GM18499 (cell line): ENCODE data around the gene CXXC4.

Experiments
- ATAC-seq: cut with Tn5 transposase; IDR thresholded peaks from one replicate; pipeline ENCODE4 v1.9.1; 2021; ENCODE audit warnings: moderate number of reproducible peaks; ENCODE audit not compliant: insufficient read depth, unreplicated experiment

CXXC4 gene

DNA sequence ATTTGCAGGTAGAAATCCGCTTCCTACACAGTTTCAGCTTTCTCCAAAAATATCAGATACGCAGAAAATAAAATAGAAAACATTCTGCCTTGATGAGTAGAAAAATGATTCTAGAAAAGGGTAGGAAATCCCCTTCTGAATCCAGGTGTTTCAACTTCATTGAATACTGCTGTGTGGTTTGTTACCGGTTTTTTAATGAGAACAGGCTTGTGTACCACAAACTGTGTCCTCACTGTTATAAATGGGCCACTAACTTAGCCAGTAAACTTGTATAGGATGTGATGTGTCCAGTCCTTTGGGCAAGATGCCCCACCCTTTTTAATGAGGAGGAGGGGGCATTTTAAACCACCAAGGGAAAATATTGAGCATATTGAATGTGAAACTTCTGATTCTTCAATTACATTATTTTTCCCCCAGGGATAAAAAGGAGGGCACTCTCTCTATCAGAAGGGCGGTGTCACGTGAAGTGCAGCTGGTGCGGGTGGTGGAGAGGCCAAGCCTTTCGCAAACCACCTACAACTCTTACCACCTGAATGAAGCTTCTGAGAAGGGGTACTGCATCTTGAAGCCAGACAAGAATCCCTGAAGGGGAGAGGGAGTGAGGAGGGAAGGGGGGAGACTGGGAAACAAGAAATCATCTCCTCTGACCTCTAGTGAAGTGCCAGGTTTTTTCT, 4.5 kb downstream of the CXXC4 start:
- peak; percentile 26 for ATAC-seq

DNA sequence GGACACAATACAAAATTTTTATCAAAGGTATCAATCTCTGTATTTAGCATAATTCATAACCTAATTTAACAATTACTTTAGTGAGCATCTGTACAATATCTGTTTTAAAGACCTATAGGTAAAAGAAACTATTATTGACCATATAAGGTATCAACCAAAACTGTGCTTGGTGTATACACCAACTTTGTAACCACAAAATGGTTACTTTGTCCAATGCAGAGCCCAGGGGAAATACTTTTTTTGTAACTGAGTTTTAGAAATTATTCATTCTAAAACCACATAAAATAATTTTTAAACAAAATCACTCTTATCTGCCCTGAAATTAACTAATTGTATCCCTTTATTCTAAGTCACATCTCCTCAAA, 5.0 kb downstream of the CXXC4 start:
- peak; percentile 37 for ATAC-seq

DNA sequence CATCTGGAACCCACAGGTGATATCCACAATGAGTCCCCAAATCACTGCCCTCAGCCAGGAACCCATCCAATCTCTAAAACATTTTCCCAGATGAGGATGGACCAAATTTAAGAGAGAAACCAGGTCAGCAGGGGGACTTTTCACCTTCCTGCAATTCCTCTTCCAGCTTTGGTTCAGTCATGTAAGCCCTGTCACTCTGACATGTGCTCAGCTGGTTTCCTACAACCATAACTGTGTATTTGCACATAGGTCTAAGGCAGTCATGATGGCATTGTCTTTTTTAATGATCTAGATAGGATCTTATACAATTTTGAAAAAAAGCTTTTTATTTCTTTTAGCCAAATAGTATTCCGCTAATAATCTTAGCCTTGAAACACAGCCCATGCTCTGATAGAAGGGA, 6.5 kb downstream of the CXXC4 start:
- no peak for ATAC-seq

DNA sequence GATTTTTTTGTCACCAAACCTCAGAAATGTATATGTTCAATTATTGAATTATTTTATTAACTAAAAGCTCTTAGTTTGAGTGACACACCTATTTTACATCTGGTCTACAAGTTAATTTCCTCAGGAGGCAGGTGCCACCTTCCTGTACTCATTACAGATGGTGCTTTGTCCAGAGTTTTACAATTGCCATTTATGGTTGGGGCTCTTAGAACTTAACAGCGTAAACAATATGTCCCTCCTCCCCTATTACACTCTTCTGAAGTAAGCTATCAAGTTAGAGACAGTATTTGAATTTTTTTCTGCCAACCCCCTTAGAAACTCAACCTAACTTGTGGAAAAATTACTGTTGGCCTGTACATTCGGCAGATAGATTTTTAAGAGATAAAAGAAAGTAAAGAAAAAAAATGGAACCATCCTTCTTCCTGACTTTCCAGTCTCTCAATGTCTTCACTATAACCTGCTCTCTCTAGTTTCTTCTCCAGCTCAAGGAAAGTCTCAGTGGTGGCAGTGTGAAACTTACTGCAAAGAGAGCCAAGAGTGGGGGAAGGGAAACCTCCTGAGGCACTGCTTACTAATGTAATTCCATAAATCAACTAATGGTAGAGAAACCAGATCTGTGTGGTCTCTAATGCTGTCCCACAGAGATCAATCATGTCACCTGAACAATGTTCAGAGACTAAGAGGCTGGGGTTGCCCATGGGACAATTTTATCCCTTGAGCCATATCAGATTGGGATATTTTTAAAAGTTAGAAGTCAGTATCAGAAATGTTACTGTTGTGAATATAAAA, 7.8 kb downstream of the CXXC4 start:
- no peak for ATAC-seq

DNA sequence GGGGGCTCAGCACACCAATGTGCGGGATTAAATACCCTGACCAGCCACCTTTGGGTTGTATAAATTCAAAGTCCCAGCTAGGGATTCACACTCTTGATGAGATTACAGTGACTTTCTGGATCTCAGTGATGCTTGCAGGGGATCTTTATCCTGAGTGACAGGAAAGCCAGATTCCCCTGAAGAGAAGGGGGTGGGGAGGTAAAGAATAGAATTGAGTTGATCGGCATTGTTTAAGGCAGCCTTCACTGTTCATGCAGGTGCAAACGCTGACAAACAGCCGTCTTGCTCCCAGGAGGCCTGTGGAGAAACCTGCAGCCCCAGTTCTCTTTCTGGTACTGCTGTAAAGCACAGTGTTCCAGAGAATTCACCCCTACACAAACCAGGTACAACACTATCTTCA, 19.0 kb downstream of the CXXC4 start:
- no peak for ATAC-seq

DNA sequence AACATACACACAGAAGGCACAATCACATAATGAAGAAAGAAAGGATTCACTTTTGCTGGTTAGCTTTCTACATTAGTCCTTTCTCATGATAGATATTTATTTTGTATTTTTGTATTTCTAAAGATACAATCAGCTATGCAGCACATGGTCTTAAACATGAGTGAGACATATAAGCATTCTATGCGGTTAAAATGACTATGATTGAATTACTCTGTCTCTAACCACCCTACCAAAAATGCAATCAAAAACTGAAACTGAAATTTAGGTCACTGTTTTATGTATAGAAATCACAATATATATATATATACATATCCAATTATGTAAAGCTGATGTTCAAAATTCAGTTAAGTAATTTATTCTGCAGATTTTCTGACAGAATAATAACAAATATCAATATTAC, 21.9 kb downstream of the CXXC4 start:
- no peak for ATAC-seq

DNA sequence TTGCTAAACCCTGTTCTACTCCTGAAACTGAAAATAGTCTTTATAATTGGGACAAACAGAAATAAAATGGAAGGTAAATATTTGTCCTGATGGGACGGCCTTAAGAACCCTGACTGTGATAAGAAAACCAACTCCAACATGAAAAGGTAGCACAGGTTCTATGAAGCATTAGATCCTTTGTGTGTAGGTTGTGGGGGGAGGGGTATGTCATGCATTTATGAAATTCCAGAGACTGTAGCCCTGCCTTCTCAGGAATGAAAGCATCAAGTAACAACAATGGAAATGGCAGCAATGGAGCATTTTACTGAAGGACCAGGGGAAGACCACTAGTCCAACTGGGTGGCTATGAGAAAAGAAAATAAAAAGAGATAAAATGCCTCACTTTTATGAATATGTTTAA, 23.9 kb downstream of the CXXC4 start:
- ATAC-seq: no peak

DNA sequence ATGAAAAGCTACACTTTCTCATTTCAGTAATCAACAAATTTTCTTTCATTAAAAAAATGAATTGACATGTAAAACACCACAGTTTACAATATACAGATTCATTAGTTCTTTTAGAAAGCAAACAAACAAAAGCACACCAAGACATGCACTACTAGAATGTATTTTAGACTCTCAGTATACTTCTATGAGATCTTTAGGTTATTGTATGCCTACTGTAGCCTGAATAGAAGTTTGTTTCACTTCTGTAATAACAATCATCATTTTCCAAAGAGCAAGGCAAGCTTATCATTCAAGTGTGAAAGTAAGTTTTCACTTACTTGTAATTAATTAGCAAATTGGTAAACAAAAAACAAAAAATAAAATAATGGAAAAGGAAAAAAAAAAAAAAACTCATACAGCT, 24.9 kb downstream of the CXXC4 start:
- ATAC-seq: no peak

DNA sequence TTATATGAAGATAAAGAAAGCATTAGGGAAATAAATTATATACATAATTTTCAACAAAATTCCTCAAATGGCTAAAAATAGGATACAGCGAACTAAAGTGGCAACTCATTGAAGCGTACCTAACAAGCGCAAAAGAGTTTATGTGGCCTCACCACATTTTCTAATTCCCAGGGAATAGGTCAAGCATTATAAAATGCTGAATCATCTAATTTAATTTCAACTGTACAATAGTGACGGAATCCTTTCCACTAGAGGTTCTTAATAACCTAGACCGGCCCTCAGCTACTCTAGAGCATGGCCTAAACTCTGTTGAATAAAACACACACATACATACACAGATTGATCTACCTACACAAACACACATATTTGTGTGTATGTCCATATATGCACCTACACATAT, 29.1 kb downstream of the CXXC4 start:
- no peak for ATAC-seq

DNA sequence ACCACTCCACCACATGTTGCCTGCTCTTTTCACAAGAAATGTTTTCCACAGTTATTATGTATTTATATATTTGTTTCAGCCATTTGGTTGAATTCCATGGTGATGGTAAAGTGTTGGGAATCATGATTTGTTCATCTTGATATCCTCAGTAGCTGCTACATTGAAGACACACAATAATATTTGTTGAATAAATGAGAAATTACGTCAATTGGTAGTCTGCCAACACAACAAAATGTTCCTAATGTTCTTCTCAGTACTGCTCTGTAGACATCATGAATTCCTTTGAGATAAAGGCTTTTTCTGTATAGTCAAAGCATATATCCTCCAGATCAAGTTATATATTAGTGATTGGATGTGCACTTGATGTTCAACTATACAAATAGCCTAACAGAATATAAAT, 29.5 kb downstream of the CXXC4 start:
- ATAC-seq: no peak

DNA sequence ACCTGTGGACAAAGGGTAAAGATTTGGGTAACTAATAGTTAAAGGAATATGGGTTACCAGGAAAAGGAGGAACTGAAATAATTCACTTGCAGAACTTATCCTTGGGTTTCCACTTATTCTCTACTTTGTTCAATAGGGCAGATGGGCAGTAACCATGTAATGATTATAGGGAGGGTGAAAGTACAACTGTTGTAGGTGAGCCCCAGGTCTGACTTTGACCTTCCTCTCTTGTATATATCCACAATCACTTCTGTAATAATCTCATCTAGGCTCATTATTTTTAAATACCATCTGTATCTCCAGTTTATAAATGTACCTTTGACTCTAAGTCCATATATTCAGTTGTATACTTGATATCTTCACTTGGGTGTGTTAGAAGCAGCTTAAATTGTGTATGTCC, 32.1 kb downstream of the CXXC4 start:
- no peak for ATAC-seq

DNA sequence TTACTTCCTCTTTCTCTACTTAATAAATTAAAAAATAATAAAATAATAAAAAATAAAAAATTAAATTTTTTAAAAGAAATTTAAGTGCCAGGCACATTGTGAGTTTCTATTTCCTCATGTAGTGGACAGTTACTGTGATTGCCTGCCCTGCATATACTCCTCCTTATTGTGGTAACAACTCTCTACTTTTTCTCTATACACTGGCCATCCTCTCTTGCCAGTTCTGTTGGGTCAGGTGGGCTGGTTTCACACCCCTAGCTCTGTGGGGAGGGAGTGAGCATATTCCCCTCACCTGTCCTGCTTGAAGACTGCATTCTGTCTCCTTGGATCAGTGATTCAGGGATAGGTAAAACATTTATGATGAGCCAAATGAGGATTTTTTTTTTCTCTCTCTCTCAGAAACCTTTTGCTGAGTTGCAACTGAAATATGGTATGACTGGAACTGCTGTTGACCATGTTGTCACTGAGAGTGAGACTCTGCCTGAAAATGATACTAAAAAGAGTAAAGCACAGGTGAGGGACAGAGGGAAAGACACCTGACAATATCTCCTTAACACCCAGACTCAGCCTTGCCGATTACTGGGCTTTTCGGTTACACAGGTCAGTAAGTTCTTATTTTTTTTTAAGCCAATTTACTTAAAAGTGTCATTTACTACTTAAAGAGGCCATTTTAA, 37.2 kb downstream of the CXXC4 start:
- no peak for ATAC-seq

DNA sequence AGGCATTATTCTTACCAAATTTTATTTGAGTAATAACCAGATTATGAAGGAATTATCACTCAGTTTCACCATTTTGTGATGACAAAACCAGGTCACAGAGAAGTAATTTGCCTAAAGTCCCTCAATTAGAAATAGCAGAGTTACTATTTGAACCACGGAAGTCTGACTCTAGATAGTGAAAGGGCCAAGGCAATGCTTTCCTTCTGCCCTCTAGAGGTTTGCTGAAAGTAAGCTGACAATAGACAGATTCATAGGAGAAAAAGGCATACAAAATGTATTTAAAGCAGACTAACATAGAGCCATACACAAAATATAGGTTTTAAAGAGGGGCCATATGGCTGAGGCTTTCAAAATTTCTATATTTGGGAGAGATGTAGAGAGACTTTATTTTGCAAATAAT, 43.1 kb downstream of the CXXC4 start:
- no peak for ATAC-seq

DNA sequence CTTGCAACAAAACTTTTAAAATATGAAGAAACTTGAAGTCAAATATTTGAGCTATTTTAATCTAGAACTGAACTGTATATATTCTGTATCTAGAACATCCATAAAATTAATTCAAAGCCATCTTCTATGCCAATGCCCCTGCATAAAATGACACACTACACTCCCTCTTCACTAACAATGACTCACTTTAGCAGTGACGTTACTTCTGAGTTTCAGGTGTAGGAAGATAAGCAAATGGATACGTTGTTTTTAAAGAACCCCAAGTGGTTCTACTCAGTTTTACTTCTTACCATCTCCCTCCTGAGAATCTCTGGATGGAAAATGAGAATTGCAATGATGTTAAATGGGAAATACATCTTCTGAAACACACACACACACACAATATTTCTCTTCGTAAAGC, 45.2 kb downstream of the CXXC4 start:
- ATAC-seq: no peak

DNA sequence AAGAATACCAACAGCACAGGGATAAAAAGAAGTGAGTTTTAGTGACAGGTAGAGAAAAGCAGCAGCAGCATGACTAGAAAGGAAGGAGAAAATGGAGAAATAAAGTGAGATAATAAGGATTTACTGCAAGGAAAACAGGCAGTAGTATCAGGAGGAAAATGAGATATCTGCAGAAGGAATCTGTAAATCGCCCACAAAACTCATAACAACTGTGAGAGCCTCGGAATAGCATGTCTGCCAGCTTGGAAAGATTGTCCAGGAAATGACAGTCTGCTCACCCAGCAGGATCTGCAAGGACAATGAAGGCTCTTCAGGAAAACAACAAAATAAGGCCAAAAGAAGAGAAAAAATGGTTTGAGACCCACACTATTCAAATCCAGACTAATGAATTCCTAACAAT, 47.4 kb downstream of the CXXC4 start:
- no peak for ATAC-seq

DNA sequence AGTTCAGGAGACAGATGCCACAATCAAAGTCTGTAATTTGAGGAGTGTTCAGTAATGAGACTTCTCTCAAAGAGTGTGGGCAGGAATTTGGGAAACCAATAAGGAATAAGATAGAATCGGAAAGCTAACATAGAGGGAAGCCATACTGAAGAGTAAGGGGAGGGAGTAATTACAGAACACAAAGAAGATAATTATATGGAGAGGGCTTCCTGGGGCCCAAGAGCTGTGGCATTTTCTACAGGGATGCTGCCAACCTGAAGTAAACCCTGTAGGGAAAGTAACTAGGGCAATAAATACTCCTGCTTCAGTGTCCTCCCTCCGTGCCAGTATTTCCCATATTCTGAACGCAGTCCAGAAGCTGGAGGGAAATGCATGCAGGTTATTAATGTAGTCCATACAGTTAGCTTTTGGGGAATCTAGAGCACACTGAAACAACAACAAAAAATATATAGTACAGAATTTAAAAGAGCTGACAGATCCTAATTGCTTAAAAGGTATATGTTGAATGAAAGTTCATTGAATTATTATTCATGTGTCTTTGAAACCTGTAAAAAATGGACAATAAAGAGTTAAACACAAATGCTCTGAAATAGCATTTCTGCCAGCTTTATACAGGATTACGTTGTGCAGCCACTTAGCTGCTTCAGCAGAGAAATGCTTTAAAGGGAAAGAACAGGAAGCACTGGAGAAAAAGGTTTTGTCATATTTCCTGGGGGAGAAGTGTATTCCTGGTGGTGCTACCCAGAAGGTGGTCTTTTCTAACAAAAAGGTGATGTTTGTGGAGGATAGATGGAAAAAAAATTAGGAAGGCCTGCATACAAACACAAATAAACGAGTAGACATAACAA, 48.0 kb downstream of the CXXC4 start:
- no peak for ATAC-seq

DNA sequence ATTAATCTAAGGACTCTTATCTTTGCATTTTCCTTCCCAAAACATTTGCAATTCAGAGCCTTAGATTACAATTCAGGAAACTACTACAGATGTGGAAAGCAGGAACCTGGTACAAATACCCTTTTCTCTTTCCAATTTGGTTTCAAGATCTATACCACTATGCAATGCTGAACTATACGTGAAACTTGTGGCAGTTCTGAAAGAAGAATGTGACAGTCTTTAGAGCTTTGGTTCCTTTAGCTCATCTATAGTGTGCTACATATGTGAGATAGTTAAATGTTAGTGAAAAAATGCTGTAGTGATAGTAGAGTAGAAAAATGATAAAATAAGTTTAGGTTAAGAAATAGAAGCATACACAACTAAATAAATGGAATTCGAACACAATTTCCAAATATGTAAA, 50.0 kb downstream of the CXXC4 start:
- no peak for ATAC-seq

DNA sequence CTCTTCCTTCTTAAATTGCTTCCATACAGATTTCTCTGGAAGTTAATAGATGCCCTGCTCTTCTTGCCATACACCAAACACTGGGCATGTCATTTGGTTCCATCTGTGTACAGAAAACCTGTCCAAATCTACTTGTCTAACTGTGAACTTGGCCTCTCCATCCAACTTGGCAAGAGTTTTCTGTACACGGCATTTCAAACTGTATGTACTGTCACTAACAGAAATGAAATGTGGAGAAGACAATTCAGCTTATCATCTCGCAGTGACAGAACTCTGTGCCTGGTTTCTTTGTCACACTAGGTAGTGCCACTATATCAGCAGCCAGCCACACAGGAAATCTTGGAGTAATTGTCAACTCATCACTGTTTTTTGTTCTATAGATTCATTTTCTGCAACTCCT, 58.2 kb downstream of the CXXC4 start:
- ATAC-seq: no peak

DNA sequence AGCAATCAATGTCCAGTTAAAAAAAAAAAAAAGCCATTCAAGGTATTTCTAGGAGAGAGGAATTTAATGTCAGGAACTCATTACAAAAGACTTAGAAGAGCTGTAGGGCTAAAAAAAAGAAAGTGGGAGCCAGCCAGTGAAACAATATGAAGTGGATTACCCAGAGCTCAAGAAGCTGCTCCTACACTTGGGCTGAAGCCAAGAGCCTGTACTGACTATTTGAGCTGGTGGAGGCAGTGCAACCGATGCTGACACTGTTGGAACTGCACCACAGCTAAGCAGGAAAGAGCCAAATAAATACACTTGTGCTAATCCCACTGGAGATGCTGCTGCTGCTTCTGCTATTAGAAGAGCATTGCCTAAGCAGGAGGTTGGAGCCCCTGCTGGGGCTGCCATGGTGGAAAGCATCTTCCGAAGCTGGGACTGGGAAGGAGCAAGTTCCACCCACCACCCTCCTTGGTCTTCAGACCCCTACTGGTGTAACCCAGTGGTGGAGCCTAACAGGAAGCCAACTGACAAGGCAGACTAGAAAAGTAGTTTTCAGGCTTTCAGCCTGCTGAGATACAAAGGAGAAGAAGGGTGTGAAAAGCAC, 65.4 kb downstream of the CXXC4 start:
- ATAC-seq: no peak

DNA sequence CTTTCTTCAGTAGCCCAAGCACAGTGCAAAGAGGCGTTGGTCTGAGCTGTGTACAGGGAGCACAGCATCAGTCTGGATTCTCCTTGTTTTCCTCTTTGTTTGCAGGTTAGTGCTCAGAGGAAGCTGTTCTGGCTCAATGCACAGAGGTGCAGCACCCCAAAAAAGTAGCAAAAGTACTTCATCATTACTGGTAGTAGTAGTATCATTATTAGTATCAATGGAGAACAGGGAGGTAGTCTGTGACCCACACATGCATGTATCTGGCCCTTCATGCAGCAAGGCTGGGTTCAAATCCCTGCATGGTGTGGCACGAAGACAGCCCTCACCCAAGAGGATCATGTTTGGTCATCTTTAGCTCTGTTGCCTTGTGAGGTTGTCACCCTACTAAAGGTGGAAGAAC, 68.7 kb downstream of the CXXC4 start:
- no peak for ATAC-seq
